ENCODE data around the gene C4orf51. TPM values are rescaled to one million over a fixed set of nuclear protein-coding genes. Genes with fewer than 3 reads are reported as not detected.

C4orf51 gene
- polyA plus RNA-seq, 1 experiment, result not detected

- CTCF ChIA-PET, result no interaction called here
- H3K27me3 ChIP-seq (ENCODE audit: control insufficient read depth, insufficient read depth, low read length), result no peaks in the 10 kb centered on the region
- no peak overlapping the region for H3K27ac ChIP-seq (ENCODE audit: low read depth, low read length)
- no peak overlapping the region for H3K4me3 ChIP-seq (ENCODE audit: low read depth, low read length)
- no peak for DNase-seq (ENCODE audit: low read depth, low spot score)
- POLR2A ChIA-PET, result no interaction called here
- H3K9me3 ChIP-seq (ENCODE audit: control insufficient read depth, insufficient read depth, low read length), result no peaks in the 10 kb centered on the region
- TF ChIP-seq CTCF (IDR thresholded peaks at IDR 0.05; ENCODE audit: low read depth, low read length), result no peak
Observed at GRCh38 chr4:145697332-145697731, 17.4 kb downstream of the C4orf51 start.

- H3K27me3 ChIP-seq (ENCODE audit: control insufficient read depth, insufficient read depth, low read length), result no peaks in the 10 kb centered on the region
- H3K9me3 ChIP-seq (ENCODE audit: control insufficient read depth, insufficient read depth, low read length), result no peaks in the 10 kb centered on the region
- DNase-seq (ENCODE audit: low read depth, low spot score), result no peak
- H3K4me3 ChIP-seq (ENCODE audit: low read depth, low read length), result no peak overlapping the region
- no peak overlapping the region for H3K27ac ChIP-seq (ENCODE audit: low read depth, low read length)
- ChIA-PET CTCF (no interaction called here), POLR2A (no interaction called here)
- no peak for TF ChIP-seq CTCF (IDR thresholded peaks at IDR 0.05; ENCODE audit: low read depth, low read length)
Observed at GRCh38 chr4:145698507-145698906, 18.6 kb downstream of the C4orf51 start.

GRCh38 chr4:145703850-145704497 lies 24.0 kb downstream of the C4orf51 start:
- no peak for DNase-seq (ENCODE audit: low read depth, low spot score)
- Histone ChIP-seq H3K4me3 (ENCODE audit: low read depth, low read length) (no peak overlapping the region), H3K27ac (ENCODE audit: low read depth, low read length) (no peak overlapping the region), H3K27me3 (ENCODE audit: control insufficient read depth, insufficient read depth, low read length) (no peaks in the 10 kb centered on the region), H3K9me3 (ENCODE audit: control insufficient read depth, insufficient read depth, low read length) (no peaks in the 10 kb centered on the region)
- ChIA-PET POLR2A (no interaction called here), CTCF (interaction anchor here (1.0 kb wide), 1 partner anchor 20 kb away, joined by 3 read pairs; no protein-coding TSS in a partner anchor)
- no peak for TF ChIP-seq CTCF (IDR thresholded peaks at IDR 0.05; ENCODE audit: low read depth, low read length)

GRCh38 chr4:145709336-145709735 lies 29.4 kb downstream of the C4orf51 start:
- Histone ChIP-seq H3K9me3 (ENCODE audit: control insufficient read depth, insufficient read depth, low read length) (no peaks in the 10 kb centered on the region), H3K27me3 (ENCODE audit: control insufficient read depth, insufficient read depth, low read length) (no peaks in the 10 kb centered on the region), H3K27ac (ENCODE audit: low read depth, low read length) (no peak overlapping the region), H3K4me3 (ENCODE audit: low read depth, low read length) (no peak overlapping the region)
- ChIA-PET POLR2A (interaction anchor here (0.7 to 1.0 kb wide), 2 partner anchors 25 to 30 kb away, joined by 5 to 7 read pairs; partner anchors contain the start of gene C4orf51), CTCF (no interaction called here)
- no peak for TF ChIP-seq CTCF (IDR thresholded peaks at IDR 0.05; ENCODE audit: low read depth, low read length)
- DNase-seq (ENCODE audit: low read depth, low spot score), result no peak

- DNase-seq (ENCODE audit: low read depth, low spot score), result peak; percentile 88
- H3K27me3 ChIP-seq (ENCODE audit: control insufficient read depth, insufficient read depth, low read length), result no peaks in the 10 kb centered on the region
- ChIA-PET POLR2A (interaction anchor here (0.7 to 1.0 kb wide), 2 partner anchors 25 to 30 kb away, joined by 5 to 7 read pairs; partner anchors contain the start of gene C4orf51), CTCF (no interaction called here)
- no peak overlapping the region for H3K4me3 ChIP-seq (ENCODE audit: low read depth, low read length)
- peak overlapping the region; percentile 25 for H3K27ac ChIP-seq (ENCODE audit: low read depth, low read length)
- H3K9me3 ChIP-seq (ENCODE audit: control insufficient read depth, insufficient read depth, low read length), result no peaks in the 10 kb centered on the region
- no peak for TF ChIP-seq CTCF (IDR thresholded peaks at IDR 0.05; ENCODE audit: low read depth, low read length)
Observed at GRCh38 chr4:145709843-145710242, 29.9 kb downstream of the C4orf51 start.

Data from AG04450 (cell line).